ENCODE results near the gene BCKDHA. TPM values are rescaled to one million over a fixed set of nuclear protein-coding genes. Genes with fewer than 3 reads are reported as not detected.
A peak's percentile ranks its signal among the peaks of the same experiment; 100 is the strongest.

Gene BCKDHA
- total and polyA plus RNA-seq, 7 donors, result 19.0 to 35.7 (median 32.9) TPM

DNA sequence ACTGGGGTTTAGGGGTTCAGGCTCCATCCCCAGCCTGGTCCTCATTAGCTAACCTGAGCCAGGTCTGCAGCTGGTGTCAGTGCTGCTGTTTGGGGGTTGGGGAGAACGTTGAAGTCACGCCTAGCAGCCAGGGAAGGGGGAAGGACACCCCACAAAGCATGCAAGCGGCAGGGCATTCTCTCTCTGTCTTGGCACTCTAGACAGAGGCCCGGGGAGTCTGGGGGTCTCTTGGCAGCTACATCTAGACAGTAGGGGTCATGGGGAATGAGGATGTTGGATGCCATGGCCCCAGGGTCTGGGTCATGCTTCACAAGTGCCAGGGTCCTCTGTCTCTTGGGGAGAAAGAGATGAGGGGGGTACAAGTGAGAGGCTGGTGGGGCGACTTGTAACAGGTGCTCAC lies 48.0 kb downstream of the BCKDHA start:
- no peaks in the 10 kb centered on the region for H3K36me3 ChIP-seq
- no peak for DNase-seq
- H3K4me1 ChIP-seq, result peaks cover 0 to 6% (median 0%) of the 10 kb centered on the region in 4 donors
- H3K27ac ChIP-seq, result no peak overlapping the region
- TF ChIP-seq POLR2A (IDR thresholded peaks at IDR 0.05), result no peak
- TF ChIP-seq POLR2AphosphoS5 (IDR thresholded peaks at IDR 0.05), result no peak
- no peak for TF ChIP-seq EP300 (IDR thresholded peaks at IDR 0.05)
- TF ChIP-seq, protein P1, sequence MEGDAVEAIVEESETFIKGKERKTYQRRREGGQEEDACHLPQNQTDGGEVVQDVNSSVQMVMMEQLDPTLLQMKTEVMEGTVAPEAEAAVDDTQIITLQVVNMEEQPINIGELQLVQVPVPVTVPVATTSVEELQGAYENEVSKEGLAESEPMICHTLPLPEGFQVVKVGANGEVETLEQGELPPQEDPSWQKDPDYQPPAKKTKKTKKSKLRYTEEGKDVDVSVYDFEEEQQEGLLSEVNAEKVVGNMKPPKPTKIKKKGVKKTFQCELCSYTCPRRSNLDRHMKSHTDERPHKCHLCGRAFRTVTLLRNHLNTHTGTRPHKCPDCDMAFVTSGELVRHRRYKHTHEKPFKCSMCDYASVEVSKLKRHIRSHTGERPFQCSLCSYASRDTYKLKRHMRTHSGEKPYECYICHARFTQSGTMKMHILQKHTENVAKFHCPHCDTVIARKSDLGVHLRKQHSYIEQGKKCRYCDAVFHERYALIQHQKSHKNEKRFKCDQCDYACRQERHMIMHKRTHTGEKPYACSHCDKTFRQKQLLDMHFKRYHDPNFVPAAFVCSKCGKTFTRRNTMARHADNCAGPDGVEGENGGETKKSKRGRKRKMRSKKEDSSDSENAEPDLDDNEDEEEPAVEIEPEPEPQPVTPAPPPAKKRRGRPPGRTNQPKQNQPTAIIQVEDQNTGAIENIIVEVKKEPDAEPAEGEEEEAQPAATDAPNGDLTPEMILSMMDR (IDR thresholded peaks at IDR 0.05), result no peak
- no peak overlapping the region for H3K4me3 ChIP-seq
- no peaks in the 10 kb centered on the region for H3K9me3 ChIP-seq
- intact Hi-C loops (cut with DNase I), result no loop called here
- 61 to 75% methylated on average over 5 of the region's 5 CpGs for WGBS, 2 donors
- H3K27me3 ChIP-seq, result peaks cover 0 to 38% (median 0%) of the 10 kb centered on the region in 3 donors

DNA sequence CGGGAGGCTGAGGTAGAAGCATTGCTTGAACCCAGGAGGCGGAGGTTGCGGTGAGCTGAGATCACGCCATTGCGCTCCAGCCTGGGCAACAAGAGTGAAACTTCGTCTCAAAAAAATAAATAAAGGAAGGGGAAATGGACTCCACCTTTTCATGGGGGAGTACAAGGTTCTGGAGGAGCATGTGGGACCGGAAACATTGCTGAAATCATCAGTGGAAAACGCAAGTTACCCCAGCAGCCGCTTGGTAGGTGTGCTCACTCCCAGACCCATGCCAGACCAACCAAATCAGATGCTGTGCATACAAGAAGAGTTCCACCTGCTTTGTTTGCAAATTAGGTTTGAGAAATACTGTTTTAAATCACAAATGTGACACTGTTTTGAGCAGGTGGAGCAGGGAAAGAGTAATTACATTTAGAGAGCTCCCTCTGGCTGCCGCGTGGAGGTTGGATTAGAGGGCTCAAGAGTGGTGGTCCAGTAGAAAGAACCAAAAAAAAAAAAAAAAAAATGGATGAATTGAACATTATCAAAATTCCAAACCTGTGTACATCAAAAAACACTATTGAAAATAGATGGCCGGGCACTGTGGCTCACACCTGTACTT lies 50.2 kb downstream of the BCKDHA start:
- Histone ChIP-seq H3K27ac (no peak overlapping the region), H3K36me3 (no peaks in the 10 kb centered on the region), H3K27me3 (peaks cover 0 to 27% (median 0%) of the 10 kb centered on the region in 3 donors), H3K9me3 (no peaks in the 10 kb centered on the region), H3K4me3 (no peak overlapping the region), H3K4me1 (peaks cover 0 to 6% (median 0%) of the 10 kb centered on the region in 4 donors)
- DNase-seq, result no peak
- WGBS, 2 donors, result 56 to 59% methylated on average over 12 of the region's 12 CpGs
- intact Hi-C loops (cut with DNase I), result loop anchor here (2.0 kb wide), 1 partner anchor 115 kb away; no protein-coding TSS in a partner anchor
- TF ChIP-seq EP300 (IDR thresholded peaks at IDR 0.05) (no peak), POLR2AphosphoS5 (IDR thresholded peaks at IDR 0.05) (no peak), POLR2A (IDR thresholded peaks at IDR 0.05) (no peak)
- TF ChIP-seq, protein P1 (IDR thresholded peaks at IDR 0.05), result no peak

DNA sequence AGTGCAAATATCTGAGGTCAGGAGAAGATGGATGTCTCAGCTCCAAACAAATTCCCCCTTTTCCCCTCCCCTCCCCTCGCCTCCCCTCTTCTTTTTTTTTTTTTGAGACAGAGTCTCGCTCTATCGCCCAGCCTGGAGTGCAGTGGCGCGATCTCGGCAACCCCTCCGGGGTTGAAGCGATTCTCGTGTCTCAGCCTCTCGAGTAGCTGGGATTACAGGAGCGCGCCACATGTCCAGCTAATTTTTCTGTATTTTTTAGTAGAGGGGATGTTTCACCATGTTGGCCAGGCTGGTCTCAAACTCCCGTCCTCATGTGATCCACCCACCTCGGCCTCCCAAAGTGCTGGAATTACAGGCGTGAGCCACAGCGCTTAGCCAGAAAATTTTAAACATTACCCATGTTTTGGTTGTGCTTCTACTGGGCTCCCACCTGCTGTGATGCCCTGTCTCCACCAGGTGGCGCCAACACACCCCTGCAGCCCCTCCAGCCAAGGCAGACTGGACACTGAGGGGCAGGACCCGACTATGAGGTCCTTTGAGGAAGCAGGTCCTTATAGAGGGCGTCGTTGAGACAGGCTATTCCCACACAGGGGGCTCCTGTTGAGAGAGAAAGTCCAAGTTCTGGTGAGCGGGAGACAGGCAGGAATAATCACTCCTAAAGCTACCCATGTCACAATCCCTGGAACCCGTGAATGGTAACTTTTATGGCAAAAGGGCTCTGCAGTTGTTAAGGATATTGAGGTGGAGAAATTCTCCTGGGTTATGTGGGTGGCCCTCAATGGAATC lies 51.7 kb downstream of the BCKDHA start:
- peaks cover 0 to 6% (median 0%) of the 10 kb centered on the region in 4 donors for H3K4me1 ChIP-seq
- TF ChIP-seq, protein P1 (IDR thresholded peaks at IDR 0.05), result peak; percentile 79 to 97 (median 92)
- no peak for TF ChIP-seq POLR2A (IDR thresholded peaks at IDR 0.05)
- TF ChIP-seq EP300 (IDR thresholded peaks at IDR 0.05), result no peak
- no peak for TF ChIP-seq POLR2AphosphoS5 (IDR thresholded peaks at IDR 0.05)
- peak; percentile 86 for DNase-seq
- H3K36me3 ChIP-seq, result no peaks in the 10 kb centered on the region
- no peaks in the 10 kb centered on the region for H3K9me3 ChIP-seq
- H3K27me3 ChIP-seq, result peaks cover 0 to 19% (median 0%) of the 10 kb centered on the region in 3 donors
- no peak overlapping the region for H3K27ac ChIP-seq
- 4 to 5% methylated on average over 22 of the region's 22 CpGs for WGBS, 2 donors
- peak overlapping the region in 3 of 4 donors; percentile 5 to 33 (median 22) for H3K4me3 ChIP-seq
- intact Hi-C loops (cut with DNase I), result loop anchor here (1.0 to 2.0 kb wide), 2 partner anchors 114 to 121 kb away; no protein-coding TSS in a partner anchor

DNA sequence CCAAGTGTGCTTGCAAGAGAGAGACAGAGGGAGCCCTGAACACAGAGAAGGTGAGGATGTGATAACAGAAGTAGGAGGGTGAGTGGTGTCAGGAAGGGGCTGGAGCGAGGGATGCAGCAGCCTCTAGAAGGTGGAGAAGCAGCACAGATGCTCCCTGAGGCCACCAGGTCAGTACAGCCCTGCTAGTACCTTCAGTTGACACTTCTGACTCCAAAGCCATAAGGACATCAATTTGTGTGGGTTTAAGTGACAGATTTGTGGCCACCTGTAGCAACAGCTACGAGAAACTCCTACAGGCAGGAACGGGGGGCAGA lies 52.2 kb downstream of the BCKDHA start:
- Histone ChIP-seq H3K36me3 (no peaks in the 10 kb centered on the region), H3K4me3 (no peak overlapping the region), H3K9me3 (no peaks in the 10 kb centered on the region), H3K27me3 (peaks cover 0 to 17% (median 0%) of the 10 kb centered on the region in 3 donors), H3K4me1 (peaks cover 0 to 6% (median 0%) of the 10 kb centered on the region in 4 donors), H3K27ac (no peak overlapping the region)
- 45 to 58% methylated on average over 3 of the region's 3 CpGs for WGBS, 2 donors
- intact Hi-C loops (cut with DNase I), result loop anchor here (1.0 to 2.0 kb wide), 2 partner anchors 113 to 120 kb away; no protein-coding TSS in a partner anchor
- no peak for DNase-seq
- no peak for TF ChIP-seq EP300 (IDR thresholded peaks at IDR 0.05)
- TF ChIP-seq, protein P1 (IDR thresholded peaks at IDR 0.05), result no peak
- no peak for TF ChIP-seq POLR2AphosphoS5 (IDR thresholded peaks at IDR 0.05)
- no peak for TF ChIP-seq POLR2A (IDR thresholded peaks at IDR 0.05)
